Keratinocyte (primary cell): ENCODE results near the gene SAMD4B. TPM values are rescaled to one million over a fixed set of nuclear protein-coding genes. Genes with fewer than 3 reads are reported as not detected.

Experiments
- DNase-seq: peaks from one replicate; pipeline ENCODE4 v3.0.0-alpha.2; 2011; ENCODE audit warnings: low read depth, missing footprints, low spot score
- FAIRE-seq: peaks from 2 replicates; lab custom pipeline; 2011; peaks lifted over from hg19 to GRCh38; lab: Jason Lieb, UNC
- H2AFZ ChIP-seq: 2 replicates; pipeline ENCODE4 v1.6.0; 2012; ENCODE audit warnings: low read length, control low read depth, inconsistent platforms; ENCODE audit not compliant: control insufficient read depth
- H3K27ac ChIP-seq: 2 replicates; pipeline ENCODE4 v1.5.1; 2011; ENCODE audit warnings: low read length; ENCODE audit not compliant: control insufficient read depth, insufficient read depth
- H3K27me3 ChIP-seq: 3 replicates; pipeline ENCODE4 v1.6.0; 2011; ENCODE audit warnings: low read length; ENCODE audit not compliant: control insufficient read depth, insufficient read depth; ENCODE audit errors: extremely low read depth
- H3K36me3 ChIP-seq, 2 experiments: 2 replicates in 1 of 2; 3 replicates in 1 of 2; pipeline ENCODE4 v1.5.1; 2011; ENCODE audit warnings: low read length in 2 of 2, mild to moderate bottlenecking in 1 of 2; ENCODE audit not compliant: control insufficient read depth in 2 of 2, insufficient read depth in 2 of 2; ENCODE audit errors: extremely low read depth in 1 of 2
- H3K4me1 ChIP-seq: 3 replicates; pipeline ENCODE4 v1.5.1; 2011; ENCODE audit warnings: low read length; ENCODE audit not compliant: control insufficient read depth, insufficient read depth; ENCODE audit errors: extremely low read depth
- H3K4me2 ChIP-seq: 3 replicates; pipeline ENCODE4 v1.6.0; 2011; ENCODE audit warnings: low read depth, low read length; ENCODE audit not compliant: control insufficient read depth, insufficient read depth; ENCODE audit errors: extremely low read depth
- H3K4me3 ChIP-seq, 3 experiments: fragments of 200-600 bp in 1 of 3; sonication (generic) in 1 of 3; 2 replicates in 2 of 3; 3 replicates in 1 of 3; pipeline ENCODE4 v1.5.1; 2011 to 2016; ENCODE audit warnings: low read length in 3 of 3, mild to moderate bottlenecking in 3 of 3, control low read depth in 2 of 3, inconsistent platforms in 1 of 3, low read depth in 1 of 3, mixed read lengths in 1 of 3, mixed run types in 1 of 3, moderate library complexity in 1 of 3; ENCODE audit not compliant: control insufficient read depth in 2 of 3, insufficient read depth in 2 of 3; ENCODE audit errors: extremely low read depth in 1 of 3
- H3K79me2 ChIP-seq: 2 replicates; pipeline ENCODE4 v1.6.0; 2012; ENCODE audit warnings: low read length; ENCODE audit not compliant: control insufficient read depth, insufficient read depth
- H3K9ac ChIP-seq: 3 replicates; pipeline ENCODE4 v1.6.0; 2011; ENCODE audit warnings: low read length; ENCODE audit not compliant: control insufficient read depth, insufficient read depth; ENCODE audit errors: extremely low read depth
- H3K9me1 ChIP-seq: 3 replicates; pipeline ENCODE4 v1.6.0; 2011; ENCODE audit warnings: low read length; ENCODE audit not compliant: control insufficient read depth, insufficient read depth; ENCODE audit errors: extremely low read depth
- H3K9me3 ChIP-seq: 2 replicates; pipeline ENCODE4 v1.5.1; 2012; ENCODE audit warnings: low read depth, low read length; ENCODE audit not compliant: control insufficient read depth
- H4K20me1 ChIP-seq: 3 replicates; pipeline ENCODE4 v1.6.0; 2011; ENCODE audit warnings: low read length; ENCODE audit not compliant: control insufficient read depth, insufficient read depth; ENCODE audit errors: extremely low read depth
- EZH2 ChIP-seq: IDR thresholded peaks from one replicate; pipeline ENCODE4 v1.6.1; 2012; ENCODE audit warnings: inconsistent platforms, mild to moderate bottlenecking, low read length, moderate library complexity
- dilution Hi-C: fragments of 300-500 bp; cut with MboI; formaldehyde crosslinking; loops from one replicate; pipeline ENCODE4 v1.7.0; 2020; ENCODE audit warnings: low sequenced_read_pairs; ENCODE audit not compliant: extremely low pct_ligation_motif_present
- polyA plus RNA-seq, 5 experiments: library from polyadenylated mRNA; depleted of rRNA in 3 of 5; stranded (reverse) in 3 of 5; stranded (forward) in 1 of 5; unstranded in 1 of 5; fragments of >200 nt; gene quantifications; 1 replicate in 1 of 5; 2 replicates in 3 of 5; 3 replicates in 1 of 5; pipeline versions ENCODE4 v1.2.1 to v1.2.3, GENCODE V29; 2011 to 2012; ENCODE audit warnings: missing spikeins in 2 of 5, low read depth in 1 of 5, low replicate concordance in 1 of 5
- TF ChIP-seq, protein P1 (sequence below), 3 experiments: IDR thresholded peaks in 1 of 3; conservative IDR thresholded peaks in 1 of 3; optimal IDR thresholded peaks in 1 of 3; 2 replicates in 2 of 3; 3 replicates in 1 of 3; pipeline versions ENCODE3 to v1.5.1; 2011; ENCODE audit warnings: low read length in 3 of 3, mild to moderate bottlenecking in 3 of 3, moderate library complexity in 2 of 3, control low read depth in 1 of 3, inconsistent platforms in 1 of 3; ENCODE audit not compliant: insufficient read depth in 2 of 3; ENCODE audit errors: extremely low read depth in 1 of 3

Gene SAMD4B
- polyA plus RNA-seq, 1 donor (not counting 4 experiments of a cell fraction or from before 2014, with no cell fraction given) = 20.9 TPM

DNA sequence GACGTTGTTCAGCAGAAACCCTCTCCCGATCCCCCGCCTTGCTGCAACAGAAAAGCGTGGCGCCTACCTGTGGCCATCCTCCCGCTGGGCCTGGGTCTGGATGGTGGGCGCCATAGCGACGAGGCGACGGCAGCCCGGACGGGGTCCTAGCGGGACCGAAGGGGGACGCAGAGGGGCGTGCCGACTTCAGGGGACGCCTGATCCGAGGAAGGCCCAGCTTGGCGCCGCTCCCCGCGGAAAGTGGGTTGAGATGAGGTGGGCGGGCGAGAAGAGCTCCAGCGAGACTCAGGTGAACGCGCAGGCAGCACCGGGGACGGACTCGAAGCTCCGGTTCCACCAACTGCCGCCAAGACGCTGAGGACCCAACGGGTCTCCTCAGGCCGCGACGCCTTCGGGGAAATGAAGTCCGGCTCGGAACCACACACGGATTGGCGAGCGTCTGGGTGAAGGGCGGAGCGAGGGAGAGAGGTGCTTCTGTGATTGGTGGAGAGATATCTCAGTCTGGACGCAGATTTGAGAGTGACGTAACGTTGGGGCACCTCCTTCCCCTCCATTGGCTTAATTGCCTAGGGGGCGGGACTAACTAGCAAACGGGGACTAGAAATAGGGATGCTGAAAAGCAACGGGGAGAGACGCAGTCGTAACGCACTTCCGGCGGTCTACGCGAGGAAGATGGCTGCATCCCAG lies 48.7 kb downstream of the SAMD4B start, which contains the start of the genes MED29 and PAF1:
TSS of gene MED29 (plus strand) at position 628 of the 687 bp plus-strand sequence. CDS start at position 673, 45 bp downstream.
TSS of gene PAF1 (minus strand) at position 356 of the 687 bp plus-strand sequence. CDS start at position 114, 242 bp downstream.
- TF ChIP-seq EZH2 = no peak
- TF ChIP-seq, protein P1, sequence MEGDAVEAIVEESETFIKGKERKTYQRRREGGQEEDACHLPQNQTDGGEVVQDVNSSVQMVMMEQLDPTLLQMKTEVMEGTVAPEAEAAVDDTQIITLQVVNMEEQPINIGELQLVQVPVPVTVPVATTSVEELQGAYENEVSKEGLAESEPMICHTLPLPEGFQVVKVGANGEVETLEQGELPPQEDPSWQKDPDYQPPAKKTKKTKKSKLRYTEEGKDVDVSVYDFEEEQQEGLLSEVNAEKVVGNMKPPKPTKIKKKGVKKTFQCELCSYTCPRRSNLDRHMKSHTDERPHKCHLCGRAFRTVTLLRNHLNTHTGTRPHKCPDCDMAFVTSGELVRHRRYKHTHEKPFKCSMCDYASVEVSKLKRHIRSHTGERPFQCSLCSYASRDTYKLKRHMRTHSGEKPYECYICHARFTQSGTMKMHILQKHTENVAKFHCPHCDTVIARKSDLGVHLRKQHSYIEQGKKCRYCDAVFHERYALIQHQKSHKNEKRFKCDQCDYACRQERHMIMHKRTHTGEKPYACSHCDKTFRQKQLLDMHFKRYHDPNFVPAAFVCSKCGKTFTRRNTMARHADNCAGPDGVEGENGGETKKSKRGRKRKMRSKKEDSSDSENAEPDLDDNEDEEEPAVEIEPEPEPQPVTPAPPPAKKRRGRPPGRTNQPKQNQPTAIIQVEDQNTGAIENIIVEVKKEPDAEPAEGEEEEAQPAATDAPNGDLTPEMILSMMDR (optimal IDR thresholded peaks at IDR 0.05 in 1 of 3, IDR thresholded peaks at IDR 0.05 in 1 of 3, conservative IDR thresholded peaks at IDR 0.05 in 1 of 3; ENCODE audit: extremely low read depth in 1 of 3, insufficient read depth in 2 of 3, low read length in 3 of 3) = peak in 1 of 3 experiments; percentile 15
- H3K4me2 ChIP-seq = peak within 1 kb of the TSS; percentile 79
- peak within 1 kb of the TSS; percentile 76 to 97 (median 96) for H3K4me3 ChIP-seq
- H3K4me1 ChIP-seq = peaks cover 15% of the 10 kb centered on the region
- peak within 1 kb of the TSS; percentile 92 for H2AFZ ChIP-seq
- no peaks in the 10 kb centered on the region for H4K20me1 ChIP-seq
- dilution Hi-C loops = no loop called here
- FAIRE-seq (peak; percentile 94), DNase-seq (peak; percentile 99)
- peaks cover 40 to 45% of the 10 kb centered on the region in 2 experiments for H3K36me3 ChIP-seq
- no peaks in the 10 kb centered on the region for H3K27me3 ChIP-seq
- peak within 1 kb of the TSS; percentile 92 for H3K27ac ChIP-seq
- H3K9me1 ChIP-seq = peaks cover 3% of the 10 kb centered on the region
- peaks cover 20% of the 10 kb centered on the region for H3K79me2 ChIP-seq
- peak within 1 kb of the TSS; percentile 95 for H3K9ac ChIP-seq
- no peaks in the 10 kb centered on the region for H3K9me3 ChIP-seq

DNA sequence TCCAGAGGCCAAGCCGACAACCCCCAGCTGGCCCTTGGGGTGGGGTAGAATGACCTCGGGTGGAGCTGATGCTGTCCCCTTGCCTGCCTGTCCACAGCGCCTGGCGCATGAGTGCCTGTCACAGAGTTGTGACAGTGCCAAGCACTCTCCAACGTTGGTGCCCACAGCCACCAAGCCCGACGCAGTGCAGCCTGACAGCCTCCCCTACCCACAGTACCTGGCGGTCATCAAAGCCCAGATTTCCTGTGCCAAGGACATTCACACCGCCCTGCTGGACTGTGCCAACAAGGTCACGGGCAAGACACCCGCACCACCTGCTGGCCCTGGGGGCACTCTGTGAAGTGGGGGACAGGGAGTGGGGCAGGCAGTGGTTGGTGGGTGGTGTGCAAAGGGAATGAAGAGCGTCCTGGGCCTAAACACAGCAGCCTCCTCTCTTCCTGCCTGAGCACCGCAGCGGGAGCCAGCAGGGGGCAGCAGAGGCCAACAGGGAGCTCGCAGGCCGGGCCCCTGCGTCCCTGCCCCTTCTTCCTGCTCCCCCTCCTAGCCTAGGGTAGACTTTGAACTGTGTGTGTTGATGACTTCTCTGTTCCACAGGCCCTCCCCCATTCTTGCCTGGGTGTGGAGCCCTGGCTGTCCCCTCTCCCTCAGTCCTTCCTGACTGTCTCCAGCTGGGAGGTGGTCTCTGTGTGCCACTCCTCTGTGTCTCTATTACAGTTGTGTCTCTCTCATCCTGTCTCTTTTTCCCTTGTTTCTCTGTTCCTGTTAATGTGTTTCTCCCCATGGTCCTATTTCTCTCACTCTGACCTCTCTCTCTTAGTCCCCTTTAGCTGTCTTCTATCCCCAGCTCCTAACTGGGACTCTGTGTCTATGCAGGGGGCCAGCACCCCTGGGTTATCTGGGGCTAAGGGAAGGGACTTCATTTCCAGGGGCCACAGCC lies 55.4 kb downstream of the SAMD4B start:
- Histone ChIP-seq H3K9ac (peak overlapping the region; percentile 86), H3K9me3 (no peaks in the 10 kb centered on the region), H3K4me2 (peak overlapping the region; percentile 64), H3K79me2 (peaks cover 1% of the 10 kb centered on the region), H3K27me3 (no peaks in the 10 kb centered on the region), H3K4me1 (peaks cover 35% of the 10 kb centered on the region), H3K4me3 (peak overlapping the region in 1 of 3 experiments; percentile 7), H4K20me1 (no peaks in the 10 kb centered on the region), H2AFZ (no peak overlapping the region), H3K9me1 (no peaks in the 10 kb centered on the region), H3K36me3 (peaks cover 10 to 15% of the 10 kb centered on the region in 2 experiments), H3K27ac (peak overlapping the region; percentile 99)
- TF ChIP-seq, protein P1 (optimal IDR thresholded peaks at IDR 0.05 in 1 of 3, IDR thresholded peaks at IDR 0.05 in 1 of 3, conservative IDR thresholded peaks at IDR 0.05 in 1 of 3; ENCODE audit: extremely low read depth in 1 of 3, insufficient read depth in 2 of 3, low read length in 3 of 3) = peak; percentile 97 to 100 (median 99)
- TF ChIP-seq EZH2 = no peak
- dilution Hi-C loops = no loop called here
- no peak for FAIRE-seq
- no peak for DNase-seq
